Bronchial epithelial cell (primary cell): Measurements from ENCODE around the gene AOAH. TPM values are rescaled to one million over a fixed set of nuclear protein-coding genes. Genes with fewer than 3 reads are reported as not detected.
"Not testable (repeated sequence)": the region's sequence is repeated elsewhere in the genome, so short reads cannot be mapped to it uniquely, and the experiment has no call there.

Experiments used
- DNase-seq: peaks from one replicate; pipeline ENCODE4 v3.0.0-alpha.2; 2010; ENCODE audit warnings: low read depth
- FAIRE-seq: peaks from 2 replicates; lab custom pipeline; 2011; peaks lifted over from hg19 to GRCh38; lab: Jason Lieb, UNC
- H3K27me3 ChIP-seq: 2 replicates; pipeline ENCODE4 v1.5.1; 2011; ENCODE audit warnings: low read length; ENCODE audit not compliant: control insufficient read depth, insufficient read depth
- H3K36me3 ChIP-seq: 2 replicates; pipeline ENCODE4 v1.5.1; 2011; ENCODE audit warnings: low read length; ENCODE audit not compliant: control insufficient read depth, insufficient read depth
- H3K4me3 ChIP-seq: 2 replicates; pipeline ENCODE4 v1.5.1; 2011; ENCODE audit warnings: mild to moderate bottlenecking, low read depth, low read length, control low read depth
- total RNA-seq: library from RNA; depleted of rRNA; stranded (reverse); fragments of >200 nt; gene quantifications from 2 replicates; pipeline ENCODE4 v1.2.1, GENCODE V29; 2014
- TF ChIP-seq, protein P1 (sequence below): IDR thresholded peaks from 2 replicates; pipeline ENCODE4 v1.5.1; 2011; ENCODE audit warnings: mild to moderate bottlenecking, moderate library complexity, low read length, control low read depth, inconsistent platforms; ENCODE audit not compliant: insufficient read depth, severe bottlenecking

The AOAH gene
- total RNA-seq, 1 donor from 2014 or later = not detected

- Histone ChIP-seq H3K36me3 (no peaks in the 10 kb centered on the region), H3K27me3 (peaks cover 2% of the 10 kb centered on the region), H3K4me3 (no peak overlapping the region)
- FAIRE-seq = peak; percentile 50
- TF ChIP-seq, protein P1, sequence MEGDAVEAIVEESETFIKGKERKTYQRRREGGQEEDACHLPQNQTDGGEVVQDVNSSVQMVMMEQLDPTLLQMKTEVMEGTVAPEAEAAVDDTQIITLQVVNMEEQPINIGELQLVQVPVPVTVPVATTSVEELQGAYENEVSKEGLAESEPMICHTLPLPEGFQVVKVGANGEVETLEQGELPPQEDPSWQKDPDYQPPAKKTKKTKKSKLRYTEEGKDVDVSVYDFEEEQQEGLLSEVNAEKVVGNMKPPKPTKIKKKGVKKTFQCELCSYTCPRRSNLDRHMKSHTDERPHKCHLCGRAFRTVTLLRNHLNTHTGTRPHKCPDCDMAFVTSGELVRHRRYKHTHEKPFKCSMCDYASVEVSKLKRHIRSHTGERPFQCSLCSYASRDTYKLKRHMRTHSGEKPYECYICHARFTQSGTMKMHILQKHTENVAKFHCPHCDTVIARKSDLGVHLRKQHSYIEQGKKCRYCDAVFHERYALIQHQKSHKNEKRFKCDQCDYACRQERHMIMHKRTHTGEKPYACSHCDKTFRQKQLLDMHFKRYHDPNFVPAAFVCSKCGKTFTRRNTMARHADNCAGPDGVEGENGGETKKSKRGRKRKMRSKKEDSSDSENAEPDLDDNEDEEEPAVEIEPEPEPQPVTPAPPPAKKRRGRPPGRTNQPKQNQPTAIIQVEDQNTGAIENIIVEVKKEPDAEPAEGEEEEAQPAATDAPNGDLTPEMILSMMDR = no peak
- DNase-seq = no peak
Observed at GRCh38 chr7:36490419-36490830, 233.9 kb downstream of the AOAH start.

GRCh38 chr7:36488672-36489071 is 235.6 kb downstream of the AOAH start:
- not testable (repeated sequence) for H3K4me3 ChIP-seq, H3K36me3 ChIP-seq, H3K27me3 ChIP-seq, DNase-seq, FAIRE-seq

DNA sequence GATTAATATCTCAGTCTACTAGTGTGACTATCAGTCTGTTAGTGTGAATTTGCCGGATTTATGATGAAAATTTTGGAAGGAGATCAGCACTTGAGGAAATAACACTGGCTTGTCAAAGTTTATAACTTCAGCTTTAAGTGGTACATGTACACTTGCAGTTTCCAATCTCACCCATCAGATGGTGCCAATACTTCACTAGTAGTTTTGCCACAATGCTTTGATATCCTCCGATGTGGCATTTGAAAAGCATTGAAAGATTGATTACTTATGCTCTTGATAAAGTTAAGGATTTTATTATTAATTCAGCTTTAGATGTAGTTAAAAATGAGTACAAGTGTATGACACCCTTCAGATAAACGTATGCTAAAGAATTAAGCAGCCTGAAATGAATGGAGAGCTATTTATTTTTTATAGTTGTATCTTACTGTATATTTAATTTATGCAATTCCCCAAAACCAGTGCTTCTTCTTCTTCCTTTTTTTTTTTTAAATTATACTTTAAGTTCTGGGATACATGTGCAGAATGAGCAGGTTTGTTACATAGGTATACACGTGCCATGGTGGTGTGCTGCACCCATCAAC is 236.4 kb downstream of the AOAH start:
- H3K27me3 ChIP-seq = peaks cover 2% of the 10 kb centered on the region
- no peak overlapping the region for H3K4me3 ChIP-seq
- TF ChIP-seq, protein P1 = peak; percentile 62
- DNase-seq (peak; percentile 70), FAIRE-seq (no peak)
- no peaks in the 10 kb centered on the region for H3K36me3 ChIP-seq

GRCh38 chr7:36486336-36486735 is 238.0 kb downstream of the AOAH start:
- H3K4me3 ChIP-seq = no peak overlapping the region
- FAIRE-seq = no peak
- no peaks in the 10 kb centered on the region for H3K36me3 ChIP-seq
- TF ChIP-seq, protein P1 = no peak
- no peak for DNase-seq
- H3K27me3 ChIP-seq = peaks cover 2% of the 10 kb centered on the region

- Histone ChIP-seq H3K4me3 (no peak overlapping the region), H3K27me3 (peaks cover under 1% of the 10 kb centered on the region), H3K36me3 (no peaks in the 10 kb centered on the region)
- DNase-seq (no peak), FAIRE-seq (no peak)
- TF ChIP-seq, protein P1 = no peak
Observed at GRCh38 chr7:36484265-36484664, 240.0 kb downstream of the AOAH start.

DNA sequence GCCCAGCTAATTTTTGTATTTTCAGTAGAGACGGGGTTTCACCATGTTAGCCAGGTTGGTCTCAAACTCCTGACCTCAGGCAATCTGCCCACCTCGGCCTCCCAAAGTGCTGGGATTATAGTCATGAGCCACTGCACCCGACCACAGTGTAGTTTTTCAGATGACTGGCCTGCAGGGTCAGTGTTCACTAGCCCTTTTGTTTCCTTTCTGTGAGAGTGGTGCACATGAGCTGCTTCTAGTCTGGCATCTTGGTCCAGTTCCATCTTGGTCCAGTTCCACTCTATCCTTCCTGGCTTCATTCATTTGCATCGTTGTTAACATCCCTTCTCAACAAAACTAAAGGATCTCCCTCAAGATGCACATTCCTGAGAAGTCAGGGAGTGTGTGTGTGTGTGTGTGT is 240.4 kb downstream of the AOAH start:
- DNase-seq, H3K4me3 ChIP-seq, H3K36me3 ChIP-seq, H3K27me3 ChIP-seq: not testable (repeated sequence)
- FAIRE-seq = peak; percentile 7

GRCh38 chr7:36478745-36479144 is 245.5 kb downstream of the AOAH start:
- TF ChIP-seq, protein P1 = no peak
- H3K36me3 ChIP-seq = no peaks in the 10 kb centered on the region
- H3K27me3 ChIP-seq = no peaks in the 10 kb centered on the region
- DNase-seq (no peak), FAIRE-seq (no peak)
- no peak overlapping the region for H3K4me3 ChIP-seq
